ENCODE data around the gene ZGPAT.

Gene ZGPAT

GRCh38 chr20:63703976-63704748, 3.7 kb upstream of the ZGPAT start:
- no peak for TF ChIP-seq CTCF (IDR thresholded peaks at IDR 0.05; ENCODE audit: low read depth, low read length)
- DNase-seq (ENCODE audit: low read depth in 2 of 2), result no peak
- H3K4me3 ChIP-seq (replicated peaks in 1 of 2; ENCODE audit: low read depth in 2 of 2, low read length in 2 of 2), result no peak overlapping the region

- TF ChIP-seq CTCF (IDR thresholded peaks at IDR 0.05; ENCODE audit: low read depth, low read length), result no peak
- no peak overlapping the region for H3K4me3 ChIP-seq (replicated peaks in 1 of 2; ENCODE audit: low read depth in 2 of 2, low read length in 2 of 2)
- no peak for DNase-seq (ENCODE audit: low read depth in 2 of 2)
These were observed 3.1 kb upstream of the ZGPAT start for GRCh38 chr20:63704749-63705117.

GRCh38 chr20:63705232-63706026, 2.4 kb upstream of the ZGPAT start:
- TF ChIP-seq CTCF (IDR thresholded peaks at IDR 0.05; ENCODE audit: low read depth, low read length), result no peak
- no peak overlapping the region for H3K4me3 ChIP-seq (replicated peaks in 1 of 2; ENCODE audit: low read depth in 2 of 2, low read length in 2 of 2)
- DNase-seq (ENCODE audit: low read depth in 2 of 2), result no peak

- no peak for TF ChIP-seq CTCF (IDR thresholded peaks at IDR 0.05; ENCODE audit: low read depth, low read length)
- H3K4me3 ChIP-seq (replicated peaks in 1 of 2; ENCODE audit: low read depth in 2 of 2, low read length in 2 of 2), result peak overlapping the region; percentile 77 to 81
- no peak for DNase-seq (ENCODE audit: low read depth in 2 of 2)
These were observed 1.7 kb upstream of the ZGPAT start for GRCh38 chr20:63706027-63706695.

GRCh38 chr20:63706852-63707557, 834 bp upstream of the ZGPAT start:
- peak overlapping the region; percentile 77 to 81 for H3K4me3 ChIP-seq (replicated peaks in 1 of 2; ENCODE audit: low read depth in 2 of 2, low read length in 2 of 2)
- TF ChIP-seq CTCF (IDR thresholded peaks at IDR 0.05; ENCODE audit: low read depth, low read length), result peak; percentile 26
- peak; percentile 43 to 49 for DNase-seq (ENCODE audit: low read depth in 2 of 2)
